GM19463 (cell line): ENCODE data around the gene ST13.
"Not testable (repeated sequence)": the region's sequence is repeated elsewhere in the genome, so short reads cannot be mapped to it uniquely, and the experiment has no call there.

ENCODE experiments used
- ATAC-seq: cut with Tn5 transposase; IDR thresholded peaks from one replicate; pipeline ENCODE4 v1.9.1; 2021; ENCODE audit warnings: mild to moderate bottlenecking, moderate library complexity; ENCODE audit not compliant: unreplicated experiment

Gene ST13

GRCh38 chr22:40844951-40845350 lies 11.5 kb downstream of the ST13 start:
- ATAC-seq, result no peak

DNA sequence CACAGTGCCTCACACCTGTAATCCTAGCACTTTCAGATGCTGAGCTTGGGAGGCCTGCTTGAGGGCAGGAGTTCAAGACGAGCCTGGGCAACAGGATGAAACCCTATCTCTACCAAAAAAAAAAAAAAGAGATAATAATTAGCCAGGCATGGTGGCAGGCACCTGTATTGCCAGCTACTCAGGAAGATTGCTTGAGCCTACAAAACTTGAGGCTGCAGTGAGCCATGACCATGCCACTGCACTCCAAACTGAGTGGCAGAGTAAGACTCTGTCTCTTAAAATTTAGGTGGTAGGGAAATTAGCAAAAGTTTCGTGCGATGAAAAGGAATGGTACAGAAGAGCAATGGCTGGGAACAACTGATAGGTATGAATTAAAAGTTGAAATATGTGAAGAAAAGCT lies 18.0 kb downstream of the ST13 start:
- no peak for ATAC-seq

DNA sequence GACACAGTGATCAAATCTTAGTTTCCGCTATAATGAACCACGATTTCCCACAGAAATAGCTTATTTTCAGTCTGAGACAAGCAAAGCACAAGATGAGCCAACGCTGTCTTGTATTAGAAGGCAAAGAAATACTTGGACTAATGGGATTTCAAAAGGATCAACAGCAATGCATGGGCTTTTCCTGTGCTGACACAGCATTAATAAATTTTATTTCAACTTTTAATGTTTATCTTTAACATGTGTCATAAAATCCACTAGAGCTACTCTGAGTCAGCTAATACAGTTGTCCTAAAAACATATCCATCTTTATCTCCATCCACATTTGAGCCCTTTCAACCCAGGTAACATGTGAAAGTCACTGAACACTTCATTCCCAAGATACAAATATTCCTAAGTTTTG lies 21.8 kb downstream of the ST13 start:
- no peak for ATAC-seq

DNA sequence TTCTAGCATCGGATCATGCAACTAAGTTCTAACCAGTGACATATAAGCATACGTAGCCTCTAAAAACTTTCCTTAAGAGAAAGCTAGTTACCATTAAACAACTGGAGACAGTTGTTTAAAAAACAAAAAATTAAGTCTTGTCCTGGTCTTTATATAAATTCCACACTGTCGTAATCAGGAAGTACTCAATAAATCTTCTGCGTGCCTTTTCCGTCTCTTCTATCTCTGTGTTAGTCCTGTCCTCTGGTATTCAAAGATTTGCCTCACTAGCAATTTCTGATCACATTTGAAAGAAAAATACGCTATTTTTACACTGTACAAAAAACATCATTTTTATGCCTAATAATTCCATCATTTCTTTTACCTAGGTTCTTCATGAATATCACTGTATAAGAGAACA lies 27.3 kb downstream of the ST13 start:
- no peak for ATAC-seq

- no peak for ATAC-seq
These were observed 29.3 kb downstream of the ST13 start for GRCh38 chr22:40826984-40827741.

- not testable (repeated sequence) for ATAC-seq
These were observed 30.1 kb downstream of the ST13 start for GRCh38 chr22:40826292-40826691.

DNA sequence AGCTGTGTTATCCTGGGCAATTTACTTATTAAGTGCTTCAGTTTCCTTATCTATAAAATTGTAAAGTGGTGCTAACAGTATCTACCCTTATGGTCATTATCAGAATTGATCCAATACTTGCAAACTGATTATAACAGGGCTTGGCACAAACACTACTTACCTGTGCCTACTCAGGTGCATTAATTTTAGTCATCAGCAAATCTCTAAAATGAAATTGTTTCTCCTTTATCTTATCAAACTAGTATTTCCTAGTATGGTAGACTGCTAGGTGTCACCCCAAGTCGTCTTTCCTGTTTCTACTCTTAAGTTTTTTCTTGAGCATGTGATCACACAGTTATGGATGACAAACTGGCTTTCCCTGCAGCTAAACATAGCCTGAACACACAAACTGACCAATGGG lies 33.0 kb downstream of the ST13 start:
- ATAC-seq, result no peak

GRCh38 chr22:40819599-40820140 lies 36.8 kb downstream of the ST13 start:
- ATAC-seq, result no peak

DNA sequence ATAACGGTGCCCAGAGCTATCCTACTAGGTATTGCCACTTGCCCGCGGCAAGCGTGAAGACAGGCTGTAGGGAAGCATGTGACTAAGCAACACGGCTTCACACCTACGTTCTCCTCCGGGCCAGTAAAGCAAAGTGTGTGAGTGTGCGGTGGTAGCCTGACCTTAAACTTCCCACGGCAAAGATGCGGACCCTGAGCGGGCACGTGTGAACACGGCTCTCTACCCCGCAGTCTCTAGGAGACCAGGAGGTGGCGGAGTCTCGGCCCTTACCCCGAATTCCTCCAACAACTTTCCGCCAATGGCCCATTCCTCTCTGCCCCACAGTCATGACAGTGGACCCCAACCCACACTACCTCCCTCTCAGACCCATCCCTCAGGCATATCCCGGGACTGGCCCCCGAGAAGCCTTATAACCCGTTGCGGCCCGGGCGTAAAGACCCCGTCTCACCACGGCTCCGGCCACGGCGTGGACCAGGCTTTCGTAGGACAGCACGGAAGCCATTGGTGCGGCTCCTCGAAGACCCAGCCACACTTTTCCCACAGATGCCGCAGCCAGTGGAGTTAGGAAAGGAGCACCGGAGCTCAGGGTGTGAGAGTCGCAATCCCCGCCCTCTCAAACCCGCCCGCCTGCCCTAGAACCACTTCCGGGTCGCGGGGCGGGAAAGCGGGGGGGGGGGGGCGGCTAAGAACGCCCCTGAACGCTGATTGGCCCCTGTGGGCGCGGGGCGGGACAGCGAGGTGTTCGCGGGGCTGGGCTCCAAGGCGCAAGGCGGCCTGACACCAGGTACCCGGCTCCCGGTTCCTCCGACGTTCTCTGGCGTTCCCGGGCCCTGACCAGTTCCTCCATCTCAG lies 37.5 kb downstream of the ST13 start, which contains the start of gene SLC25A17:
Gene SLC25A17 (minus strand): TSS at position 600 of the 852 bp plus-strand sequence. CDS start 98 bp downstream, at position 502.
- ATAC-seq, result peak; percentile 88

DNA sequence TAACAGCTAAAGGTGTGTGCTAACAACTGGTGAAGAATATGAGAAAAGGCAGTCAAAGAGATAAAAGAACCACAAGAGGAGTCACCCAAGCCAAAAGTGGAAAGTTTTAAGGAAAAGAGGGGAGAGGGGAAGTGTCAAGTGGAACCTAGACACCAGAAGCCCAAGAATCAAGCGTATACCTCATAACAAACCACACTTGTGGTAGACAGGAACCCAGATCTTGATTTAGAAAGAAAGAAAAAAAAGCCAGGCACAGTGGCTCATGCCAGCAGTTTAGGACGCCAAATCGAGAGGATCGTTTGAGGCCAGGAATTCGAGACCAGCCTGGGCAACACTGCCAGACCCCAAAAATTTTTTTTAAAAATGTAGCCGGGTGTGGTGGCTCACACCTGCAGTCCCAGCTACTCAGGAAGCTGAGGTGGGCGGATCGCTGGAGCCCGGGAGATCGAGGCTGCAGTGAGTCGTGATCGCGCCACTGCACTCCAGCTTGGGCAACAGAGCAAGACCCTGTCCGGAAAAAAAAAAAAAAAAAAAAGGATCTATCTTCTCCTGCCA lies 38.2 kb downstream of the ST13 start:
- no peak for ATAC-seq

DNA sequence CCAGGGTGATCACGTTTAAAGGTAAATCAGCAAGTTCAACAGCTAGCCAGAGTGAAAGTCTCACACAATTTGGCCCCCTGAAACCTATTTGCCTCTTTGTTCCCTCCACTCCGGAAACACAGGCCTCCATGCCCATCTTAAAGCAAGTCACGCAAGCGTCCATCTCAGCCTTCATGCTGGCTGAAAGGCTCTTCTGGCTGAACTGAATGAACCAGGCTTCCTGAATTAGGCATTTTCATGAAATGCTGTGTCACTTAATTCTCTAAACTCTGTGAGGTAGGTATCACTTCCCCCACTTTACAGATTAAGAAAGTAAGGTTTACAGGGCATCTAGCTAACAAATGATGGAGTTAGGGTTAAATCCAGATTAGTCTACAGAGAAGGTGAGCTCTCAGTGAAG lies 38.7 kb downstream of the ST13 start:
- ATAC-seq, result no peak

DNA sequence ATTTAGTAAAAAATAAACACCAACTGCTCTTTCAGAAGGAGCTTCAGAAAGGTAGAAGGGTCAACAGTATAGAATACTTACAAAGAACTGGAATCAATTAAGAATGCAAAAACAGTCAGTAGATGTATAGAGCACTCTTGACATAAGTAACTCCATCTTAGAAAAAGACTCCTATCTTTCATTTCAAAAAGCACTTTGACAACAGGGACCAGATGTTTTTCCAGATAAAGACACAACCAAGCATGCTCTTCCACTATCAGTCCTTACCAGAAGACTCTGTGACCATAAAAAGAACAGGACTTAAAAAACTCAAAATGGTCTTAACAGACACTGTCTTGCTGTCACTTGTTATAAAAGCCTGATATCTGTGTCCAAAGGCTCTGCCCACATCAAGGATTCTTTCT lies 42.5 kb downstream of the ST13 start:
- no peak for ATAC-seq

DNA sequence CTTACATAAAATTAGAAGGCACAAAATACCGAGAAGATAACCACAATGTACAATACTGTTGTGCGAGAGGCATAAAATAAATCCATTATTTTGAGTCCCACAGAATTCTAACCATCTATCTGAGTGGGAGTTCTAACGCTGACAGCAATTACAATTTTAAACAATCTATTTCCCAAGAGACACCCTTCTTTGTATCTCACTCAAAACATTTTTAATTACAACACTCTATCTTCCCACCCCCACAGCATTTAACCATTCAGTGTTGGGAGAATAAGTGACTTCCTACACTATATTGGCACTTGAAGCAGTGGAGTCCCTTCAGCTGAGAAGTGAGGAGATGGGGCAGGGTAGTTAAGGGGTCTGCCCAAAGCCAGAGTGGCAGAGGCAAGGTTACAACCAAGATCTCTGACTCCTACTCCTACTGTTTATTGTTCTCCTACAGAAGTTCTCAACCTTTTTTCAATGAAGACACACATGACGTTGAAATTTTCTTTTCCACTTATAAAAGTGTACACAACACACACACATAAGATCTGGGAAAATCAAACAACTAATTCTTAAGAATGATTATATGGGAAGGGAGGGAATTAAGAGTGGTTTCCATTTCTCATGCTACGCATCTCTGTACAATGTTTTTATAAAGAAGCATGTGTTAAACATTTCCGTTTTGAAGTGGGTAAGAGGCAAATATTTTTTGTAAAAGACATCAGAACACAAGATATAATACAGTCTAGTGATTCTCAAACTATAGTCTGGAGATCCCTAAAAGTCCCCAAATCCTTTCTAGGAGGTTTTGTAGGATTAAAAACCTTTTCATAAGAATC lies 48.2 kb downstream of the ST13 start:
- no peak for ATAC-seq

DNA sequence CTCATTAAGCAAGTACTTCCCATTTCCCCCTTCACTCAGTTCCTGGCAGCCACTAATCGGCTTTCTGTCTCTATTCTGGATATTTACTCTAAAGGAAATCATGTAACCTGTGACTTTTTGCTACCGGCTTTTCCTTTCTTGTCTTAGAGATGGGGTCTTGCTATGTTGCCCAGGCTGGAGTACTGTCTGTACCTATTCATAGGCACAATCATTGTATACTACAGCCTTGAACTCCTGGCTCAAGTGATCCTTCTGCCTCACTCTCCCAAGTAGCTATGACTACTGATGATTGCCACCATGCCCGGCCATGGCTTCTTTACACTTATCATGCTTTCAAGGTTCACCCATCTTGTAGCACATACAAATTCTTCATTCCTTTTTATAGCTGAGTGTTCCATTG lies 49.7 kb downstream of the ST13 start:
- ATAC-seq, result no peak

- no peak for ATAC-seq
These were observed 50.7 kb downstream of the ST13 start for GRCh38 chr22:40805699-40806203.

GRCh38 chr22:40805239-40805638 lies 51.2 kb downstream of the ST13 start:
- ATAC-seq, result no peak

- no peak for ATAC-seq
These were observed 53.1 kb downstream of the ST13 start for GRCh38 chr22:40803321-40803720.

DNA sequence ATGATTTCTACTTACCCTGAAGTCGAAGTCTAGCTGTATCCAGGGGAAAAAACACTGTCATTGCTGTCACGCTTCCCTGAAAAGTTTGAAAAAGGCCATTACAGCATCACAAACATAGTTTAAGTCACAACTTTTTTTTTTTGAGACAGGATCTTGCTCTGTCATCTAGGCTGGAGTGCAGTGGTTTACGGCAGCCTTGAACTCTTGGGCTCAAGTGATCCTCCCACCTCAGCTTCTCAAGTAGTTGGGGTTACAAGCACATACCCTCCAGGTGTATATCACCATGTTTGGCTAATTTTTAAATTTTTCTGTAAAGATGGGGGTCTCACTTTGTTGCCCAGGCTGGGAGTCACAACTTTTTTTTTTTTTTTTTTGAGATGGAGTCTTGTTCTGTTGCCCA lies 57.4 kb downstream of the ST13 start:
- ATAC-seq, result no peak

GRCh38 chr22:40797427-40797826 lies 59.0 kb downstream of the ST13 start:
- ATAC-seq, result no peak

DNA sequence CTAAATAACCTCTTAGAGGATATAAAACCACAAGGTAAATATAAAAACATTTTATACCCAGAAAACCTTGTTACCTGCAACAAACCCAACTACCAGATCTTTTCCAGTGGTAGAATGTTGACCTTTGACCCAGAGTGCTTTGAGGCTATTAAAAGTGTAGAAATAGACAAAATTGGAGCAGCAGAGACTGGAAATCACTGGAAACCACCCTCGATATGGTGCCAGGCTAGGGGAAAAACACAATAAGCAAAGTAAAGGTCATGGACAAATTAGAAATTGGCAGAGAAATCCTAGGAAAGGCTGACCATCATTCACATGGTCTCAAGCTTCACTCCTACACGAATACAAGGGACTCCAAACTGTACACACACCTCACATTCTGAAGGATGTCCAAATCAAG lies 64.0 kb downstream of the ST13 start:
- no peak for ATAC-seq
